ENCODE measurements around the gene SH2D3A.

DNA sequence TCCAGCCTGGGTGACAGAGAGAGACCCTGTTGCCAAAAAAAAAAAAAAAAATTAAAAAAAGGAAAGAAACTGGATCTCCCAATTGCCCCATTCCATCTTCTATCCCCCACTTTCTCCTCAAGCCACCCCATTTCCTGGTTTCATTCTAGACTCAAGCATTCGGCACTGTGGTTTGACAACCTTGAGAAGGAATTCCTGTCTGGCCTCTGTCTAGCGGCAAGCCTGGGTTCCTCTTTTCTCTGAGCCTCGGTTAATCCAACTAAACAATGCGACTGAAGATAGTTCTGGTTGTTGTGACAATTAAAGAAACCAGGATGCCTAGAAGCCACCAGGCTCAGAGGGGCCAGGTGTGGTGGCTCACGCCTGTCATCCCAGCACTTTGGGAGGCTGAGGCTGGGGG is 43.5 kb downstream of the SH2D3A start:
- TF ChIP-seq, protein P1, sequence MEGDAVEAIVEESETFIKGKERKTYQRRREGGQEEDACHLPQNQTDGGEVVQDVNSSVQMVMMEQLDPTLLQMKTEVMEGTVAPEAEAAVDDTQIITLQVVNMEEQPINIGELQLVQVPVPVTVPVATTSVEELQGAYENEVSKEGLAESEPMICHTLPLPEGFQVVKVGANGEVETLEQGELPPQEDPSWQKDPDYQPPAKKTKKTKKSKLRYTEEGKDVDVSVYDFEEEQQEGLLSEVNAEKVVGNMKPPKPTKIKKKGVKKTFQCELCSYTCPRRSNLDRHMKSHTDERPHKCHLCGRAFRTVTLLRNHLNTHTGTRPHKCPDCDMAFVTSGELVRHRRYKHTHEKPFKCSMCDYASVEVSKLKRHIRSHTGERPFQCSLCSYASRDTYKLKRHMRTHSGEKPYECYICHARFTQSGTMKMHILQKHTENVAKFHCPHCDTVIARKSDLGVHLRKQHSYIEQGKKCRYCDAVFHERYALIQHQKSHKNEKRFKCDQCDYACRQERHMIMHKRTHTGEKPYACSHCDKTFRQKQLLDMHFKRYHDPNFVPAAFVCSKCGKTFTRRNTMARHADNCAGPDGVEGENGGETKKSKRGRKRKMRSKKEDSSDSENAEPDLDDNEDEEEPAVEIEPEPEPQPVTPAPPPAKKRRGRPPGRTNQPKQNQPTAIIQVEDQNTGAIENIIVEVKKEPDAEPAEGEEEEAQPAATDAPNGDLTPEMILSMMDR (IDR thresholded peaks at IDR 0.05; ENCODE audit: control extremely low read depth in 1 of 3, insufficient read depth in 1 of 3, low read depth in 1 of 3, low read length in 3 of 3): no peak
- no peak for TF ChIP-seq ZNF274 (IDR thresholded peaks at IDR 0.05; ENCODE audit: borderline replicate concordance, extremely low read depth, low read length)
- TF ChIP-seq, protein P2, sequence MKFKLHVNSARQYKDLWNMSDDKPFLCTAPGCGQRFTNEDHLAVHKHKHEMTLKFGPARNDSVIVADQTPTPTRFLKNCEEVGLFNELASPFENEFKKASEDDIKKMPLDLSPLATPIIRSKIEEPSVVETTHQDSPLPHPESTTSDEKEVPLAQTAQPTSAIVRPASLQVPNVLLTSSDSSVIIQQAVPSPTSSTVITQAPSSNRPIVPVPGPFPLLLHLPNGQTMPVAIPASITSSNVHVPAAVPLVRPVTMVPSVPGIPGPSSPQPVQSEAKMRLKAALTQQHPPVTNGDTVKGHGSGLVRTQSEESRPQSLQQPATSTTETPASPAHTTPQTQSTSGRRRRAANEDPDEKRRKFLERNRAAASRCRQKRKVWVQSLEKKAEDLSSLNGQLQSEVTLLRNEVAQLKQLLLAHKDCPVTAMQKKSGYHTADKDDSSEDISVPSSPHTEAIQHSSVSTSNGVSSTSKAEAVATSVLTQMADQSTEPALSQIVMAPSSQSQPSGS (IDR thresholded peaks at IDR 0.05; ENCODE audit: low read length): no peak
- TF ChIP-seq, protein P3, sequence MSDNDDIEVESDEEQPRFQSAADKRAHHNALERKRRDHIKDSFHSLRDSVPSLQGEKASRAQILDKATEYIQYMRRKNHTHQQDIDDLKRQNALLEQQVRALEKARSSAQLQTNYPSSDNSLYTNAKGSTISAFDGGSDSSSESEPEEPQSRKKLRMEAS (IDR thresholded peaks at IDR 0.05): no peak
- no peak for TF ChIP-seq JUN (IDR thresholded peaks at IDR 0.05; ENCODE audit: low read depth, low read length)
- TF ChIP-seq TAF1 (IDR thresholded peaks at IDR 0.05; ENCODE audit: low read depth, low read length): no peak
- TF ChIP-seq CBX8 (IDR thresholded peaks at IDR 0.05; ENCODE audit: borderline replicate concordance, low read depth, low read length): no peak

Measured in H1 (cell line).